ENCODE measurements around the gene CRYBG2.
"Not testable (repeated sequence)": the region's sequence is repeated elsewhere in the genome, so short reads cannot be mapped to it uniquely, and the experiment has no call there.

DNA sequence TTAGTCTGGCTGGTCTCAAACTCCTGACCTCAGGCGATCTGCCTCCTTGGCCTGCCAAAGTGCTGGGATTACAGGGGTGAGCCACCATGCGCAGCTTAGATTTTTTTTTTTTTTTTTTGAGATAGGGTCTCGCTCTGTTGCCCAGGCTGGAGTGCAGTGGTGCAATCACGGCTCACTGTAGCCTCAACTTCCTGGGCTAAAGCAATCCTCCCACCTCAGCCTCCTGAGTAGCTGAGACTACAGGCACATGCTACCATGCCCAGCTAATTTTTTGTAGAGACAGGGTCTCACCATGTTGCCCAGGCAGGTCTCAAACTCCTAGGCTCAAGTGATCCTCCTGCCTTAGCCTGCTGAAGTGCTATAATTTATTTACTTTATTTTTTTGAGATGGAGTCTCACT is 24.6 kb downstream of the CRYBG2 start:
- TF ChIP-seq, protein P1, sequence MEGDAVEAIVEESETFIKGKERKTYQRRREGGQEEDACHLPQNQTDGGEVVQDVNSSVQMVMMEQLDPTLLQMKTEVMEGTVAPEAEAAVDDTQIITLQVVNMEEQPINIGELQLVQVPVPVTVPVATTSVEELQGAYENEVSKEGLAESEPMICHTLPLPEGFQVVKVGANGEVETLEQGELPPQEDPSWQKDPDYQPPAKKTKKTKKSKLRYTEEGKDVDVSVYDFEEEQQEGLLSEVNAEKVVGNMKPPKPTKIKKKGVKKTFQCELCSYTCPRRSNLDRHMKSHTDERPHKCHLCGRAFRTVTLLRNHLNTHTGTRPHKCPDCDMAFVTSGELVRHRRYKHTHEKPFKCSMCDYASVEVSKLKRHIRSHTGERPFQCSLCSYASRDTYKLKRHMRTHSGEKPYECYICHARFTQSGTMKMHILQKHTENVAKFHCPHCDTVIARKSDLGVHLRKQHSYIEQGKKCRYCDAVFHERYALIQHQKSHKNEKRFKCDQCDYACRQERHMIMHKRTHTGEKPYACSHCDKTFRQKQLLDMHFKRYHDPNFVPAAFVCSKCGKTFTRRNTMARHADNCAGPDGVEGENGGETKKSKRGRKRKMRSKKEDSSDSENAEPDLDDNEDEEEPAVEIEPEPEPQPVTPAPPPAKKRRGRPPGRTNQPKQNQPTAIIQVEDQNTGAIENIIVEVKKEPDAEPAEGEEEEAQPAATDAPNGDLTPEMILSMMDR (IDR thresholded peaks at IDR 0.05 in 8 of 11, conservative IDR thresholded peaks at IDR 0.05 in 3 of 11), result not testable (repeated sequence)
- not testable (repeated sequence) for TF ChIP-seq POLR2A, POLR2AphosphoS5 (IDR thresholded peaks at IDR 0.05)

All from spleen (tissue), 7 donors.